HL-60 (cell line): ENCODE data around the gene TFRC.

Source experiments
- POLR2AphosphoS5 ChIP-seq: IDR thresholded peaks from 2 replicates; pipeline ENCODE4 v1.6.1; 2012; ENCODE audit warnings: low read depth
- SPI1 ChIP-seq: IDR thresholded peaks from 2 replicates; pipeline ENCODE4 v1.6.1; 2012; ENCODE audit warnings: low read depth, mild to moderate bottlenecking, borderline replicate concordance
- TF ChIP-seq, protein P1 (sequence below): IDR thresholded peaks from one replicate; pipeline ENCODE4 v1.5.1; 2011; ENCODE audit warnings: low read length, control low read depth, inconsistent platforms; ENCODE audit not compliant: insufficient read depth
- TF ChIP-seq, protein P2 (sequence below): IDR thresholded peaks from 2 replicates; pipeline ENCODE4 v1.6.1; 2012; ENCODE audit warnings: low read depth; ENCODE audit not compliant: insufficient replicate concordance

DNA sequence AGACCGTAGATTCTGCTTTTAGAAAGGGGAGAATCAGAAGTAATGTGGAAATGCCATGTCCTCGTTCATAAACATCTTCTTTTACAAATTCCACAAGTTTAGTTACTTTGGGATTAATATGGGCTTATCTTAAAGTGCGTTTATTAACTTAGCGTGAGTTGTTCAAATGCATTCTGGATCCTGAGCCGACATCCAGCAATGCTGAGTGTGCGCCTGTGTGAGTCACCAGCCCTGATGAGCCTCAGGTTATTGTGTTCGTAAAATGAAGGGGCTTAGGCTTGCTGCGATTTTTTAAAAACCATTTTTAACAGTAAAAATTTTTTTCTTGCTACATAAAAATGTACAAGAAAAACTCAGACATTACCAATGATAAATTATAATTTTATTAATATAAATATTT lies 57.9 kb downstream of the TFRC start:
- TF ChIP-seq SPI1 (no peak), POLR2AphosphoS5 (no peak)
- TF ChIP-seq, protein P1, sequence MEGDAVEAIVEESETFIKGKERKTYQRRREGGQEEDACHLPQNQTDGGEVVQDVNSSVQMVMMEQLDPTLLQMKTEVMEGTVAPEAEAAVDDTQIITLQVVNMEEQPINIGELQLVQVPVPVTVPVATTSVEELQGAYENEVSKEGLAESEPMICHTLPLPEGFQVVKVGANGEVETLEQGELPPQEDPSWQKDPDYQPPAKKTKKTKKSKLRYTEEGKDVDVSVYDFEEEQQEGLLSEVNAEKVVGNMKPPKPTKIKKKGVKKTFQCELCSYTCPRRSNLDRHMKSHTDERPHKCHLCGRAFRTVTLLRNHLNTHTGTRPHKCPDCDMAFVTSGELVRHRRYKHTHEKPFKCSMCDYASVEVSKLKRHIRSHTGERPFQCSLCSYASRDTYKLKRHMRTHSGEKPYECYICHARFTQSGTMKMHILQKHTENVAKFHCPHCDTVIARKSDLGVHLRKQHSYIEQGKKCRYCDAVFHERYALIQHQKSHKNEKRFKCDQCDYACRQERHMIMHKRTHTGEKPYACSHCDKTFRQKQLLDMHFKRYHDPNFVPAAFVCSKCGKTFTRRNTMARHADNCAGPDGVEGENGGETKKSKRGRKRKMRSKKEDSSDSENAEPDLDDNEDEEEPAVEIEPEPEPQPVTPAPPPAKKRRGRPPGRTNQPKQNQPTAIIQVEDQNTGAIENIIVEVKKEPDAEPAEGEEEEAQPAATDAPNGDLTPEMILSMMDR: no peak
- TF ChIP-seq, protein P2, sequence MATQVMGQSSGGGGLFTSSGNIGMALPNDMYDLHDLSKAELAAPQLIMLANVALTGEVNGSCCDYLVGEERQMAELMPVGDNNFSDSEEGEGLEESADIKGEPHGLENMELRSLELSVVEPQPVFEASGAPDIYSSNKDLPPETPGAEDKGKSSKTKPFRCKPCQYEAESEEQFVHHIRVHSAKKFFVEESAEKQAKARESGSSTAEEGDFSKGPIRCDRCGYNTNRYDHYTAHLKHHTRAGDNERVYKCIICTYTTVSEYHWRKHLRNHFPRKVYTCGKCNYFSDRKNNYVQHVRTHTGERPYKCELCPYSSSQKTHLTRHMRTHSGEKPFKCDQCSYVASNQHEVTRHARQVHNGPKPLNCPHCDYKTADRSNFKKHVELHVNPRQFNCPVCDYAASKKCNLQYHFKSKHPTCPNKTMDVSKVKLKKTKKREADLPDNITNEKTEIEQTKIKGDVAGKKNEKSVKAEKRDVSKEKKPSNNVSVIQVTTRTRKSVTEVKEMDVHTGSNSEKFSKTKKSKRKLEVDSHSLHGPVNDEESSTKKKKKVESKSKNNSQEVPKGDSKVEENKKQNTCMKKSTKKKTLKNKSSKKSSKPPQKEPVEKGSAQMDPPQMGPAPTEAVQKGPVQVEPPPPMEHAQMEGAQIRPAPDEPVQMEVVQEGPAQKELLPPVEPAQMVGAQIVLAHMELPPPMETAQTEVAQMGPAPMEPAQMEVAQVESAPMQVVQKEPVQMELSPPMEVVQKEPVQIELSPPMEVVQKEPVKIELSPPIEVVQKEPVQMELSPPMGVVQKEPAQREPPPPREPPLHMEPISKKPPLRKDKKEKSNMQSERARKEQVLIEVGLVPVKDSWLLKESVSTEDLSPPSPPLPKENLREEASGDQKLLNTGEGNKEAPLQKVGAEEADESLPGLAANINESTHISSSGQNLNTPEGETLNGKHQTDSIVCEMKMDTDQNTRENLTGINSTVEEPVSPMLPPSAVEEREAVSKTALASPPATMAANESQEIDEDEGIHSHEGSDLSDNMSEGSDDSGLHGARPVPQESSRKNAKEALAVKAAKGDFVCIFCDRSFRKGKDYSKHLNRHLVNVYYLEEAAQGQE: no peak
